ENCODE data around the gene SLC15A2. TPM values are rescaled to one million over a fixed set of nuclear protein-coding genes. Genes with fewer than 3 reads are reported as not detected.

SLC15A2 gene
- total and polyA plus RNA-seq, 2 experiments from 2014 or later = 0.26 to 0.90 TPM

GRCh38 chr3:121871430-121871829, 22.8 kb upstream of the SLC15A2 start:
- H3K4me2 ChIP-seq = no peak overlapping the region
- Mint-ChIP-seq H3K27me3 (ENCODE audit: insufficient read depth, low read depth, poor library complexity) (no peaks in the 10 kb centered on the region), H3K27ac (no peak overlapping the region), H3K4me3 (no peak overlapping the region), H3K9me3 (no peaks in the 10 kb centered on the region), H3K4me1 (no peaks in the 10 kb centered on the region), H3K36me3 (ENCODE audit: low read depth) (no peaks in the 10 kb centered on the region)
- no peak for ATAC-seq
- no peak overlapping the region for H3K4me3 ChIP-seq
- no peaks in the 10 kb centered on the region for H3K9me2 ChIP-seq (ENCODE audit: insufficient read depth)
- no peak overlapping the region for H2AFZ ChIP-seq
- no peaks in the 10 kb centered on the region for H3F3A ChIP-seq (replicated peaks; ENCODE audit: low read depth)
- H3K79me2 ChIP-seq (replicated peaks; ENCODE audit: insufficient read depth) = no peaks in the 10 kb centered on the region
- H3K27ac ChIP-seq (ENCODE audit: low read depth) = no peak overlapping the region
- no peak for TF ChIP-seq ETS1 (IDR thresholded peaks at IDR 0.05)
- TF ChIP-seq EZH2 (IDR thresholded peaks at IDR 0.05; ENCODE audit: low read depth, unreplicated experiment) = no peak
- TF ChIP-seq EZH2phosphoT487 (IDR thresholded peaks at IDR 0.05; ENCODE audit: unreplicated experiment) = no peak
- TF ChIP-seq JUNB (IDR thresholded peaks at IDR 0.05; ENCODE audit: unreplicated experiment) = no peak
- no peak for TF ChIP-seq STAT1 (IDR thresholded peaks at IDR 0.05; ENCODE audit: unreplicated experiment)
- TF ChIP-seq ZNF331 (CRISPR knock-in tag; IDR thresholded peaks at IDR 0.05; ENCODE audit: low read depth) = no peak
- TF ChIP-seq CREB1 (CRISPR knock-in tag; IDR thresholded peaks at IDR 0.05; ENCODE audit: low read depth) = no peak
- TF ChIP-seq REST (IDR thresholded peaks at IDR 0.05; ENCODE audit: unreplicated experiment) = no peak
- TF ChIP-seq POLR2AphosphoS5 (IDR thresholded peaks at IDR 0.05; ENCODE audit: low read depth) = no peak
- TF ChIP-seq NANOG (IDR thresholded peaks at IDR 0.05; ENCODE audit: borderline replicate concordance) = no peak
- no peak for TF ChIP-seq ZNF114 (CRISPR knock-in tag; IDR thresholded peaks at IDR 0.05)
- TF ChIP-seq CTCF (conservative IDR thresholded peaks at IDR 0.05; ENCODE audit: low read depth in 2 of 2) = no peak
- TF ChIP-seq ZNF462 (CRISPR knock-in tag; IDR thresholded peaks at IDR 0.05) = no peak
- H3K4me1 ChIP-seq (ENCODE audit: insufficient read depth) = no peaks in the 10 kb centered on the region
- H4K20me1 ChIP-seq (replicated peaks; ENCODE audit: insufficient read depth) = no peaks in the 10 kb centered on the region
- no peaks in the 10 kb centered on the region for H3K27me3 ChIP-seq (ENCODE audit: insufficient read depth)
- DNase-seq (ENCODE audit: low spot score) = no peak
- no peaks in the 10 kb centered on the region for H3K36me3 ChIP-seq (ENCODE audit: insufficient read depth)

Data from GM23338 (cell line).